ENCODE data around the gene MASTL. TPM values are rescaled to one million over a fixed set of nuclear protein-coding genes. Genes with fewer than 3 reads are reported as not detected.

The MASTL gene
- 7.8 and 10.5 TPM in 2 replicates for total RNA-seq
- long read RNA-seq, partial matches to known transcripts = 7 of 11 reads
- long read RNA-seq, other reads (novel, unspliced or antisense) = 1 of 11 reads

GRCh38 chr10:27155066-27155754 lies at the start of gene MASTL:
Gene MASTL (plus strand): TSS chr10:27155352. CDS start chr10:27155427, 75 bp downstream.
- H3K4me1 Mint-ChIP-seq (ENCODE audit: unreplicated experiment) = peaks cover 35% of the 10 kb centered on the region
- H3K9me3 Mint-ChIP-seq (ENCODE audit: unreplicated experiment) = no peaks in the 10 kb centered on the region
- peak within 1 kb of the TSS; percentile 100 for H3K27ac Mint-ChIP-seq (ENCODE audit: unreplicated experiment)
- H3K36me3 Mint-ChIP-seq (ENCODE audit: unreplicated experiment) = peaks cover 3% of the 10 kb centered on the region
- TF ChIP-seq CTCF (IDR thresholded peaks at IDR 0.05) = no peak
- peak; percentile 97 for DNase-seq (ENCODE audit: extremely low spot score, unreplicated experiment)
- peak within 1 kb of the TSS; percentile 97 for H3K4me3 Mint-ChIP-seq (ENCODE audit: unreplicated experiment)
- H3K27me3 Mint-ChIP-seq (ENCODE audit: unreplicated experiment) = no peaks in the 10 kb centered on the region

DNA sequence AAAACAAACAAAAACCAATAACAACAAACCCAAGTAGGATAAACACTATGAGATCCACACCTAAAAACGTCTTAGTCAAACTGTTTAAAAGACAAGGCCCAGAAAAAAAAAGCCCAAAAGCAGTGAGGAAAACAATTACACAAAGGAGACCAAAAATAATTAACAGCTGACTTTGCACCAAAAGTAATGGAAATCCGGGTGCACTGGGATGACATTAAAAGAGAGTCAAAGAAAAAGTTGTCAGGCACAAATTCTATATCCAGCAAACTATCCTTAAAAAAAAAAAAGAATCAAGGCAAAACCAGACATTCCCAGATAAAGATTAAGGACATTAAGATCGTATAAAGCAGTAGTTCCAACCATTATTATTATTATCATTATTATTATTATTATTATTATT lies 47.0 kb upstream of the MASTL start:
- H3K4me1 Mint-ChIP-seq (ENCODE audit: unreplicated experiment) = no peaks in the 10 kb centered on the region
- H3K9me3 Mint-ChIP-seq (ENCODE audit: unreplicated experiment) = peaks cover 6% of the 10 kb centered on the region
- DNase-seq (ENCODE audit: extremely low spot score, unreplicated experiment) = no peak
- TF ChIP-seq CTCF (IDR thresholded peaks at IDR 0.05) = no peak
- H3K36me3 Mint-ChIP-seq (ENCODE audit: unreplicated experiment) = peaks cover 46% of the 10 kb centered on the region
- no peak overlapping the region for H3K4me3 Mint-ChIP-seq (ENCODE audit: unreplicated experiment)
- H3K27ac Mint-ChIP-seq (ENCODE audit: unreplicated experiment) = no peak overlapping the region
- no peaks in the 10 kb centered on the region for H3K27me3 Mint-ChIP-seq (ENCODE audit: unreplicated experiment)

DNA sequence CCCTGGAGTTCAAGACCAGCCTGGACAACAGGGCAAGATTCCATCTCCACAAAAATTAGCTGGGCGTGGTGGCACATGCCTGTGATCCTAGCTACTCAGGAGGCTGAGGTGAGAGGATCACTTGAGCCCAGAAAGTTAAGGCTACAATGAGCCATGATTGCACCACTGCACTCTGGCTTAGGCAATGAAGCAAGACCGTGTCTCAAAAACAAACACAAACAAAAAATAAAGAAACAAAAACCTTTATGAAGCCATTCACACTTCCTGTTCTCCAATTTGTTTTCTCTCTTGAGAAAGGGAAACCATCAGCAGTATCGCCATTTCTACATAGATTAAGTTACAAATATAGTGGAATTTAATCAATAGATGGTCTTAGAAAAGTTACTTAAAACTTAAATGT lies 20.8 kb upstream of the MASTL start:
- no peaks in the 10 kb centered on the region for H3K4me1 Mint-ChIP-seq (ENCODE audit: unreplicated experiment)

GRCh38 chr10:27138277-27138676 lies 16.9 kb upstream of the MASTL start:
- H3K9me3 Mint-ChIP-seq (ENCODE audit: unreplicated experiment) = no peaks in the 10 kb centered on the region
- H3K27me3 Mint-ChIP-seq (ENCODE audit: unreplicated experiment) = no peaks in the 10 kb centered on the region

More for the DNA sequence above, 20.8 kb upstream of the MASTL start:
- no peaks in the 10 kb centered on the region for H3K9me3 Mint-ChIP-seq (ENCODE audit: unreplicated experiment)
- H3K27ac Mint-ChIP-seq (ENCODE audit: unreplicated experiment) = no peak overlapping the region
- no peak overlapping the region for H3K4me3 Mint-ChIP-seq (ENCODE audit: unreplicated experiment)
- TF ChIP-seq CTCF (IDR thresholded peaks at IDR 0.05) = no peak
- DNase-seq (ENCODE audit: extremely low spot score, unreplicated experiment) = no peak
- peaks cover 43% of the 10 kb centered on the region for H3K36me3 Mint-ChIP-seq (ENCODE audit: unreplicated experiment)
- H3K27me3 Mint-ChIP-seq (ENCODE audit: unreplicated experiment) = no peaks in the 10 kb centered on the region

More at GRCh38 chr10:27138277-27138676, 16.9 kb upstream of the MASTL start:
- no peak for TF ChIP-seq CTCF (IDR thresholded peaks at IDR 0.05)
- H3K4me3 Mint-ChIP-seq (ENCODE audit: unreplicated experiment) = no peak overlapping the region
- H3K27ac Mint-ChIP-seq (ENCODE audit: unreplicated experiment) = no peak overlapping the region
- H3K36me3 Mint-ChIP-seq (ENCODE audit: unreplicated experiment) = peaks cover 28% of the 10 kb centered on the region
- no peak for DNase-seq (ENCODE audit: extremely low spot score, unreplicated experiment)
- no peaks in the 10 kb centered on the region for H3K4me1 Mint-ChIP-seq (ENCODE audit: unreplicated experiment)

All from osteocyte (in vitro differentiated cells).